ENCODE results near the gene CTNS. TPM values are rescaled to one million over a fixed set of nuclear protein-coding genes. Genes with fewer than 3 reads are reported as not detected.

The CTNS gene
- total RNA-seq, 1 donor from 2014 or later = 35.6 TPM

DNA sequence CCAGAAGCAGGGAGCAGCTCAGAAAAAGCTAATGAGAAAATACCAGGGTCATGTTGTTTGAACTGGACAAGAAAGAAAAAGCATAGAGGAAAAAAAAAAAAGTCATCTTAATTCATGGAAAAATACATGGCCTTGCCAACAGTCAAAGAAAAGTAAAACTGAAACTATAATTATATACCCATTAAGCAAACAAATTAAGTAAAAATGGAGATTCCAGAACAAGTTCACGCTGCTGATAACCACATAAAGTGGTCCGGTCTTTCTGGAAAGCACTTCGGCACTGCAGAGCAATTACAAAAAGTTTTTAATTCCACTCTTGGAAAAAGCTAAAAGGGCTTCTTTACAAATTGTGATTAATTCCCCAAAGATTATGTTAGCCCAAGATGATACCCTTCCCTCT is 71.8 kb downstream of the CTNS start:
- H3K4me1 ChIP-seq = no peaks in the 10 kb centered on the region
- H3K27ac ChIP-seq = no peak overlapping the region
- TF ChIP-seq POLR2A (IDR thresholded peaks at IDR 0.05) (no peak), POLR2AphosphoS5 (IDR thresholded peaks at IDR 0.05; ENCODE audit: insufficient read depth in 1 of 2, low read depth in 1 of 2) (no peak)
- TF ChIP-seq, protein P1, sequence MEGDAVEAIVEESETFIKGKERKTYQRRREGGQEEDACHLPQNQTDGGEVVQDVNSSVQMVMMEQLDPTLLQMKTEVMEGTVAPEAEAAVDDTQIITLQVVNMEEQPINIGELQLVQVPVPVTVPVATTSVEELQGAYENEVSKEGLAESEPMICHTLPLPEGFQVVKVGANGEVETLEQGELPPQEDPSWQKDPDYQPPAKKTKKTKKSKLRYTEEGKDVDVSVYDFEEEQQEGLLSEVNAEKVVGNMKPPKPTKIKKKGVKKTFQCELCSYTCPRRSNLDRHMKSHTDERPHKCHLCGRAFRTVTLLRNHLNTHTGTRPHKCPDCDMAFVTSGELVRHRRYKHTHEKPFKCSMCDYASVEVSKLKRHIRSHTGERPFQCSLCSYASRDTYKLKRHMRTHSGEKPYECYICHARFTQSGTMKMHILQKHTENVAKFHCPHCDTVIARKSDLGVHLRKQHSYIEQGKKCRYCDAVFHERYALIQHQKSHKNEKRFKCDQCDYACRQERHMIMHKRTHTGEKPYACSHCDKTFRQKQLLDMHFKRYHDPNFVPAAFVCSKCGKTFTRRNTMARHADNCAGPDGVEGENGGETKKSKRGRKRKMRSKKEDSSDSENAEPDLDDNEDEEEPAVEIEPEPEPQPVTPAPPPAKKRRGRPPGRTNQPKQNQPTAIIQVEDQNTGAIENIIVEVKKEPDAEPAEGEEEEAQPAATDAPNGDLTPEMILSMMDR (IDR thresholded peaks at IDR 0.05) = no peak
- H3K9me3 ChIP-seq = no peaks in the 10 kb centered on the region
- peaks cover 0 to 16% of the 10 kb centered on the region in 2 donors for H3K36me3 ChIP-seq
- no peak overlapping the region for H3K4me3 ChIP-seq
- DNase-seq (ENCODE audit: extremely low spot score in 2 of 2) = no peak
- intact Hi-C loops (cut with DNase I) = no loop called here
- no peaks in the 10 kb centered on the region for H3K27me3 ChIP-seq

DNA sequence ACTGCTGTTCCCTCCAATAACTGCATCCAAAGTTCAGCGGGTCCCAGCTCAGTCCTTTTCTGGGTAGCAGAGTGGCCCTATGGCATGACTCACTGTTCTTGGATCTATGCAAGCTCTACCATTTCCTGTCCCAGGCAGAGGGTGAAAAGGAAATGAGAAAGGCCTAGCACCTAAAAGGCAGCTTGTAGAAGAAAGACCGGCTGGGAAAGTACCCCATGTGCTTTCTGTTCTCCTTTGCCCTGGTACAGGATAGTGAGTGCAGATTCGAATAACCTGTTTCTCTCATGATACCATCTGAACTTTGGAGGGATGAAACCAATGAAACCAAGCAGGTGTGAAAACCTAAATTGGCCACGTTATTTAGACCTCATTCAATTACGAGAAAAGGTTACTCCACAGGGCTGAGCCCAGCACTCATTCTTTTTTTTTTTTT is 74.4 kb downstream of the CTNS start:
- TF ChIP-seq POLR2AphosphoS5 (IDR thresholded peaks at IDR 0.05; ENCODE audit: insufficient read depth in 1 of 2, low read depth in 1 of 2) (no peak), POLR2A (IDR thresholded peaks at IDR 0.05) (no peak)
- TF ChIP-seq, protein P1 (IDR thresholded peaks at IDR 0.05) = no peak
- peaks cover 0 to 38% of the 10 kb centered on the region in 2 donors for H3K36me3 ChIP-seq
- no peaks in the 10 kb centered on the region for H3K4me1 ChIP-seq
- no peak overlapping the region for H3K27ac ChIP-seq
- DNase-seq (ENCODE audit: extremely low spot score in 2 of 2) = no peak
- H3K9me3 ChIP-seq = no peaks in the 10 kb centered on the region
- H3K4me3 ChIP-seq = no peak overlapping the region
- intact Hi-C loops (cut with DNase I) = no loop called here
- no peaks in the 10 kb centered on the region for H3K27me3 ChIP-seq

Other genes with a start within 250 kb of the CTNS start
- not detected for gene OR1E1, start 238.3 kb upstream of the CTNS start, total RNA-seq
- gene OR3A3, start 225.4 kb upstream of the CTNS start, total RNA-seq = not detected
- gene OR1E2, start 202.9 kb upstream of the CTNS start, total RNA-seq = not detected
- not detected for gene SPATA22, start 164.9 kb upstream of the CTNS start, total RNA-seq
- 2.2 TPM for gene ASPA, start 160.8 kb upstream of the CTNS start, total RNA-seq
- gene TRPV3, start 78.9 kb upstream of the CTNS start, total RNA-seq = 3.2 TPM
- 7.6 TPM for gene TRPV1, start 27.3 kb upstream of the CTNS start, total RNA-seq
- 14.0 TPM for gene SHPK, start 510 bp upstream of the CTNS start, total RNA-seq
- 78.1 TPM for gene TAX1BP3, start 31.8 kb downstream of the CTNS start, total RNA-seq
- 18.9 TPM for gene EMC6, start 32.1 kb downstream of the CTNS start, total RNA-seq
- 1.7 TPM for gene P2RX5, start 59.4 kb downstream of the CTNS start, total RNA-seq
- gene HASPIN, start 87.1 kb downstream of the CTNS start, total RNA-seq = 0.74 TPM
- 30.9 TPM for gene ITGAE, start 164.4 kb downstream of the CTNS start, total RNA-seq
- gene NCBP3, start 209.5 kb downstream of the CTNS start, total RNA-seq = 20.6 TPM

All from vagina (tissue), 2 donors.